22Rv1 (cell line): ENCODE results near the gene FBH1.

Experiments used
- CTCF ChIP-seq: fragments of 450-650 bp; IDR thresholded peaks from 2 replicates; pipeline ENCODE4 v1.5.1; 2017; ENCODE audit warnings: mild to moderate bottlenecking
- ZFX ChIP-seq: fragments of 450-650 bp; IDR thresholded peaks from 2 replicates; pipeline ENCODE4 v1.6.1; 2017; ENCODE audit warnings: antibody characterized with exemption, borderline replicate concordance

GRCh38 chr10:5963071-5963470 lies 73.0 kb downstream of the FBH1 start:
- TF ChIP-seq CTCF = no peak
- no peak for TF ChIP-seq ZFX
